ENCODE data around the gene ATAD3C.
"Not testable (repeated sequence)": the region's sequence is repeated elsewhere in the genome, so short reads cannot be mapped to it uniquely, and the experiment has no call there.

Gene ATAD3C, protein sequence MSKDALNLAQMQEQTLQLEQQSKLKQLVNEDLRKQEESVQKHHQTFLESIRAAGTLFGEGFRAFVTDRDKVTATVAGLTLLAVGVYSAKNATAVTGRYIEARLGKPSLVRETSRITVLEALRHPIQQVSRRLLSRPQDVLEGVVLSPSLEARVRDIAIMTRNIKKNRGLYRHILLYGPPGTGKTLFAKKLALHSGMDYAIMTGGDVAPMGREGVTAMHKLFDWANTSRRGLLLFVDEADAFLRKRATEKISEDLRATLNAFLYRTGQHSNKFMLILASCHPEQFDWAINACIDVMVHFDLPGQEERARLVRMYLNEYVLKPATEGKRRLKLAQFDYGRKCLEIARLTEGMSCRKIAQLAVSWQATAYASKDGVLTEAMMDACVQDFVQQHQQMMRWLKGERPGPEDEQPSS

DNA sequence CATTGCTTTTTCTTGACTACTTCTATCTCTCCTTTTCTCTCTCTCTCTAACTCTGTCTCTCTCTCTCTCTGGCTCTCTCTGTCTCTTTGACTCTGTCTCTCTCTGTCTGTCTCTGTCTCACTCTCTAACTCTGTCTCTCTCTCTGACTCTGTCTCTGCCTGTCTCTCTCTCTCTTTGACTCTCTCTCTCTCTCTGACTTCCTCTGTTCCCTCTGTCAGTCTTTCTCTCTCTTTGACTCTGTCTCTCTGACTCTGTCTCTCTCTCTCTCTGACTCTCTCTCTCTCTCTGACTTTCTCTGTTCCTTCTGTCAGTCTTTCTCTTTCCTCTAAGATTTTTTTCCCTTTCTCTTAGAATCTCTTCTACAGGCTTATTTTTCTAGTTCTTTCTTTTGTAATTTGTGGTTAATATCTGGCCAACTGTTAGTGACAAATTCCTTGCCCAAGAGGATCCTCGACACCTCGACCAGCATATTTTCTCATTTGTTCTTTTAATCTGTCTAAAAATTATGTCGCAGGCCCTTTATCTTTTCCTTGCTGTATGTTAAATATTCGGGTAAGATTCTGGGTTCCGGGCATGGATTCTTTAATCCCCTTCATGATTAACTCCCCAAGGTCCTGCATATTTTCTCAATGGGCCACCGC is at the start of gene ATAD3C:
TSS of gene ATAD3C (plus strand) at position 591 of the 641 bp plus-strand sequence. CDS start 995 bp downstream, outside the sequence.
- no peak for FAIRE-seq

DNA sequence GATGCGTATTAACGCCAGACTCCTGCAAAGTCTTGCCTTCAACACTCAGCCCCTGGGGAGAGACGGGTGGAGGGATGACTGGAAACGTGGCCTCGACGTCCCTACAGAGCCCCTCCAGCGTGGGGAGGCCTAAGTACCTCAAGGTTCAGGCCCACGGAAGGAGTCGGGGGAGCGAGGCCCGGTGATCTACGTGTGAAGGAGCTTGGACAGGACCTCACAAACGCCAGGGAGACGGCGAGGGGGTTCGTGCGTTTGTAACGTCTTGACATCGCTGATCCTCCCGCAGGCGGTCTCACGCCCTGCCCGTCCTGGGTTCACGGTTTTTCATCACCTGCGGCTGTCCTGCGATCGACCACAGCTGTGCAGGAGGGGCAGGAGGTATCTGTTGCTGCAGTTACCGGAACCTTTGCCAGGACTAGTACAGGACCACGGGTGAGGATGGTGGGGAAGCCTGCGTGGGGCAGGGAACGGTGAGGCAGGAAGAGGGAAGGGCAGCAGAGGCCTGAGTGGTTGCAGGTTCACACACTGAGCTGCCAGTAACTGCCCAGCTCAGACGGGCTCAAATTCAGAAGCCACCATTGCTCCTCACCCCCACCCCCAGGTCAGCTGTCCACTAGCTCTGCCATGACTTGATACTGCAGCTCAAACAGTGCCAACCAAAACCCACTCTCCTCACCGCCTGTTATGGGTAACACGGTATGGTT is 49.5 kb upstream of the ATAD3C start:
- no peak for FAIRE-seq

DNA sequence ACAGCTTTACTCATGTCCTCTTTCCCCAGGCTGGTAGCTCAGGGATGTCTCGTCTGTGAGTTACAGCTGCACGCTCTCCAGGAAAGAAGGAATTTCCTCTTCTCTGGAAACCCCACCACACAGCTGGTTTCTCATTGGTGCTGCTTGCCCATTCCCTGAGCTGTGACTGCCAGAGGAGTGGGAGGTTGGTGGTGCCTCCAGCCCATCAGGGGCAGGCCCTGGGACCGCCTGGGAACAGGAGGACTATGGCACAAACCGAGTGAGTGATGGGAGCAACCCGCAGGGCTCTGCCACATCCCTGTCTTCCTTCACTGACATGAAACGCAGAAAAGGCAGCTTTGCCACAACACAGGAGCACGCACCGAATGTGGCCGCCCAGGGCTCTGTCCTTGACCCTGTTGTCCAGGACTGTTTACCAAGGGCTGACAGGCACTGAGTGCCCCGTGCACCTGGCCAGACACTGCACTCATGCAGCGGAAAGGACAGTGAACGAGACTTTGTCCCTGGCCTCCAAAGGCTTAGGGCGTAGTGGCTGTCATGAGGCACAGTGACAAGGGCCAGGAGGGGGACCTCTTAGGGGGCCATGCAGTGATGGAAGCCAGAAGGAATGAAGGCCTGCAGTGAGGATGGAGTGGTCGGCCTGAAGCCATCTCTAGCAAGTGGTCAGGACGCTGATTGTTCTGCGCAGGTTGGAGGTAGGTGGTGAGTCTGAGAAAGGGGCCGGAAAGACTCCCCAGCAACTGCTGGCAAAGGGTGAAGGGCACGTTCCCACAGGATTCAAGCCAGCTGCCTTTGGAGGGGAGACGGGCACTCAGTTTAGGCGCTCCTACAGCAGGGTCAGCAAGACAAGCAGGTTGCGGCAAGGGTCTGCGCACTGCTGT is 48.7 kb upstream of the ATAD3C start:
- FAIRE-seq = no peak

DNA sequence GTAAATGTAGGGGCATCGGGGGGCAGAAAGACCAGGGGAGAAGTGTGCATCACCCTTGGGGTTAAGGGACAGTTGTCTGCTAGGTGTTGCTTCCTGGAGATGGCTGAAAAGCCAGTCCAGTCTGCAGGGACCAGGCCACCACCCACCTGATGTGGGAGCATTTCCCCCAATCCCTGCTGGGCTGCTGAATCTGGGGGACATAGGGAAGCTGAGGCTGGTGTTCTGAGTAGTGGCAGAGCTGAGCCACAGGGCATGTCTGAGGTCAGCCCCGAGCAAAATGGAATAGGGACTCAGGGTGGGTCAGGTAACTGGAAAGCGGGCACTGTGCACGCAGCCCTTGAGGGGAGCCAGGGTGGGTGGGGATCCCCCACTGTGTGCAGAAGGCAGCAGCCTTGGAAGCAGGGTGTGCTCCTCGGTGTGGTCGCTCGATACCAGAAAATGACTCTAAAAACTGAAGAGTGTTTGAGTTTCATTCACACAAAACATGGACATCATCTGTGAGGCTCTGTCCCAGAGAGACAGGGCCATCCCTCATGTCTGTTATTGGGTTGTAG is 48.0 kb upstream of the ATAD3C start:
- FAIRE-seq = no peak

DNA sequence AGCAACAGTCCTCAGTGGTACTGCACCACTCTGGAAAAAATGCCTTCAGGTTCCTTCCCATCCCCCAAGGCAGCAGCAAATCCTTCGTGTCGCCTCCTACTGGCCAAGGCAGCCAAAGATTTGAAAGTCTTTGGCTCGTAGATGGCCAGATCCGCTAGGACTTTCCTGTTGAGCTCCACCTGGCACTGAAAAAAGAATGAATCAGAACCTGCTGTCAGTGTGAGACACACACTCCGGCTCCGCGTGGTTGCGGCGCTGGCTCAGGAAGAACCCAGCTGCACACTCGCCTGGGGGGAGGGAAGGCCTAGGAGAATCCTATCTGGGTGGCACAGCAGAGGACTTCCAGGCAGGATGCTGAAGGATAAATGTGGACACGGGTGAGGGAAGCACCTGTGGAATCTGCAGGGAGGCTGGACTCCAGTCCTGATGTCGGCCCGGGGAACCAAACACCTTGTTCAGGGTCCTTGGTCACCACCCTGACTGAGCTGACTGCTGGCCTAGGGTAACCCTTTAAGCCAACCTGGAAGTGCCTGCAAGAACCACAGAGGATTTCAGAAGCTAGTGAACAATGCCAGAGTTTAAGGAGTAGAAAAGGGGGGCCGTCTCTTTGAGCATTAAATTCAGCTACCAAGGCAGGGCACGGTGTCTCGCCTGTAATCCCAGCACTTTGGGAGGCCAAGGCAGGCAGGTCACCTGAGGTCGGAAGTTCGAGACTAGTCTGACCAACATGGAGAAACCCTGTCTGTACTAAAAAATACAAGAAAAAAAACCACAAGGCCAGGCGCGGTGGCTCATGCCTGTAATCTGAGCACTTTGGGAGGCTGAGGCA is 47.2 kb upstream of the ATAD3C start:
- no peak for FAIRE-seq

DNA sequence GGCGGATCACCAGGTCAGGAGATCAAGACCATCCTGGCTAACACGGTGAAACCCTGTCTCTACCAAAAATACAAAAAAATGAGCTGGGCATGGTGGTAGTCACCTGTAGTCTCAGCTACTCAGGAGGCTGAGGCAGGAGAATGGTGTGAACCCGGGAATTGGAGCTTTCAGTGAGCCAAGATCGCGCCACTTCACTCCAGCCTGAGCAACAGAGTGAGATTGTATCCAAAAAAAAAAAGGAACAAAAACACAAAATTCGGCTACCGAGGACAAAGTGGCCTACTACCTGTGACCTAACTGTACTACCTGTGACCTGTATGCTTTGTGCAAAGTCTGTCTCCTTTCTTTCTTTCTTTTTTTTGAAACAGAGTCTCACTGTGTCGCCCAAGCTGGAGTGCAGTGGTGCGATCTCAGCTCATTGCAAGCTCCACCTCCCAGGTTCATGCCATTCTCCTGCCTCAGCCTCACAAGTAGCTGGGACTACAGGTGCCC is 46.5 kb upstream of the ATAD3C start:
- not testable (repeated sequence) for FAIRE-seq

DNA sequence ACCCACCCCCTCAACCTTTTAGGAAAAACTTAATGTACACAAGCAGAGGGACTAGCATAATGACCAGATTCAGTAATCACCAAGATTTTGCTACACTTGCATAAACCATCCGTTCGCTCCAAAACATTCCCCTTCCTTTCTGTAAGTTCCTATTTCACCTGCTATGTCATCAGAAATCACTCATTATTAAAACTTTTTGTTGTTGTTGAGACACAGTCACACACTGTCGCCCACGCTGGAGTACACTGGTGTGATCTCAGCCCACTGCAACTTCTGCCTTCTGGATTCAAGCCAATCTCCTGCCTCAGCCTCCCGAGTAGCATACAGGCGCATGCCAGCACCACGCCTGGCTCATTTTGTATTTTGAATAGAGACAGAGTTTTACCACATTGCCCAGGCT is 45.8 kb upstream of the ATAD3C start:
- FAIRE-seq = no peak

DNA sequence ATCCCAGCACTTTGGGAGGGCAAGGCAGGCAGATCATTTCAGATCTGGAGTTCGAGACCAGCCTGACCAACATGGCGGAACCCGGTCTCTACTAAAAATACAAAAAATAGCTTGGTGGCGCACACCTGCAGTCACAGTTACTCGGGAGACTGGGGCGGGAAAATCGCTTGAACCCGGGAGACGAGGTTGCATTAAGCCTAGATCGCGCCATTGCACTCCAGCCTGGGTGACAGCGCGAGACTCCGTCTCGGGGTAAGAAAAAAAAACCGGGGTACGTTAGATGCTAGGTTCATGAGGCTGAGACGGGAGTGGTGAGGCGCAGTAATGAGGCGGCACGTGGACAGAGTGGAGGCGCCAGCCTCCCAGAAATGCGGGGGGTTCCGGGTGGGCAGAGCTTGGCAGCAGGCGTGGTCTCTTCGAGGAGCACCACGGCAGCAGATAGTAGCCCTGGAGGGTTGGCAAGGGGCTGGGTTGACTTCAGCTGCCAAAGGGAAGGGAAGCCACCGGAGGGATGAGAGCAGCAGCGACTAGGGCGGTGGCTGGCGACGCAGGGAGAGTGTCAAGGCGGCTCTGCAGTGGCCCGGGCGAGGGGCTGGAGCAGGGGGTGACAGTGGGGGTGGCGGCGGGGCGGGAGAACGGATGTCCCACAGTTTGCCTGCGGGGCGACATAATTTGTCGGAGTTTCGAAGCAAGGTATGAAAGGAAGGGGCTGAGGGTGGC is 43.2 kb upstream of the ATAD3C start:
- FAIRE-seq = no peak

DNA sequence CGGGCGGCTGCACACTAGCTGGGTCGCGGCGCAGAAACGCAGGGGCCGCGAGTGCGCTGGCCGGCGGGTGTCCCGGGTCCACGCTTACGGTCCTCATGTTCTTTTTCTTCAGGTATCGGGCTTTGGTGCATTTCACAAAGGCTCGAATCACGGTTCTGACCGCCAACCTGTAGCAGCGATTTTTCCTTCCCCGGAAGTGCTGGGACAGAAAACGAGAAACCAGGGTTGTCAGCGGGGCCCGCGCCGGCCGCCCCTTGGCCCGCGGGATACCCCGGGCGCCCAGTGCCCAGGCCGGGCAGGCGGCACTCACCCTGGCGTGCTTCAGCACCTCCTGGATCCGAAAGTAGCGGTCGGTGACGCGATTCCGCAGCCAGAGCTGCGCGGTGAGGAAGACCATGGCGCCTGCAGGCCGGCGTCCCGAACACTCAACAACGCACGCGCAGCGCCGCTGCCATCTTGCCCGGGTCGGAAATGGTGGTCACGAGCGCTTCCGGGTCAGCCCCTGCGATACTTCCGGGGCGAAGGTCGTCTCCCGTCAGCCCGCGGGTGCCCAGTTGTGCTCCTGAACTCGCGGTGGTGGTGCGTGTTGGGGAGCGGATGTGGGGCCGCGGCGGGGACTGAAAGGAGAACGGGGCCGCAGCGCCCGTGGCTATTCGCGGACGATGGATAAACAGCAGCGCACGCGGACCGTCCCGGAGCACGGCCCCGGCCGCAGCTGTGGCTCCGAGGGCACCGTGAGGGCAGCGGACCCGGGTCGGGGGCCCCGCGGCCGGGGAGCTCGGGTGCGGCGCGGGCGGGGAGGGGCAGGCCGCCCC is 42.5 kb upstream of the ATAD3C start, which contains the start of gene MRPL20:
TSS of gene MRPL20 (minus strand) at position 473 of the 815 bp plus-strand sequence. CDS start at position 397, 76 bp downstream.
- no peak for FAIRE-seq

DNA sequence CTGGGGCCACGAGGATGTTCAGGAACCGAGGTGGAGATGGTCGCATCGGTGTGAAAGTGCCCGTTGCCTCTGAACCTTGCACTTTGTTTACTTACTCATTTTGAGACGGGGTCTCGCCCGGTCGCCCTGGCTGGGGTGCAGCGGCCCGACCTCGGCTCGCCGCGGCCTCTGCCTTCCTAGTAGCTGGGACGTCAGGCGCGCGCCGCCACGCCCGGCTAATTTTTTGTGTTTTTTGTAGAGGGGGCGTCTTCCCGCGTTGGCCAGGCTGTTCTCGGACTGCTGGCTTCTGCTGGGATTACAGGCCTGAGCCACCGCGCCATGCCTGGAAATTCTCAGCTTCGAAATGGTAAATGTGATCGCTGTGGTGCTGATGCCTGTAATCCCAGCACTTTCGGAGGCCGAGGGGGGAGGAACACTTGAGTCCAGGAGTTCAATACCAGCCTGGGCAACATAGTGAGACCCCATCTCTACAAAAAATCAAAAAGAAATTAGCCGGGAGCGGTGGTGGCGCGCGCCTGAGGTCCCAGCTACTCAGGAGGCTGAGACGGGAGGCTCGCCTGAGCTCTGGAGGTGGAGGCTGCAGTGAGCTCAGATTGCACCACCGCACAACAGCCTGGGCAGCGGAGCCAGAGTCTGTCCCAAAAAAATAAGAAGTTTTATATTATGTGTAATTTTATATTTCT is 41.7 kb upstream of the ATAD3C start:
- FAIRE-seq = no peak

DNA sequence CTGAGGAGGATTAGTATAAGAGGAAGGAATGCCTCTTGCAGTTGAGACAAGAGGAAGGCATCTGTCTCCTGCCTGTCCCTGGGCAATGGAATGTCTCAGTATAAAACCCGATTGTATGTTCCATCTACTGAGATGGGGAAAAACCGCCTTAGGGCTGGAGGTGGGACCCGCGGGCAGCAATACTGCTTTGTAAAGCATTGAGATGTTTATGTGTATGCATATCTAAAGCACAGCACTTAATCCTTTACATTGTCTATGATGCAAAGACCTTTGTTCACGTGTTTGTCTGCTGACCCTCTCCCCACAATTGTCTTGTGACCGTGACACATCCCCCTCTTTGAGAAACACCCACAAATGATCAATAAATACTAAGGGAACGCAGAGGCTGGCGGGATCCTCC is 39.3 kb upstream of the ATAD3C start:
- FAIRE-seq = not testable (repeated sequence)

DNA sequence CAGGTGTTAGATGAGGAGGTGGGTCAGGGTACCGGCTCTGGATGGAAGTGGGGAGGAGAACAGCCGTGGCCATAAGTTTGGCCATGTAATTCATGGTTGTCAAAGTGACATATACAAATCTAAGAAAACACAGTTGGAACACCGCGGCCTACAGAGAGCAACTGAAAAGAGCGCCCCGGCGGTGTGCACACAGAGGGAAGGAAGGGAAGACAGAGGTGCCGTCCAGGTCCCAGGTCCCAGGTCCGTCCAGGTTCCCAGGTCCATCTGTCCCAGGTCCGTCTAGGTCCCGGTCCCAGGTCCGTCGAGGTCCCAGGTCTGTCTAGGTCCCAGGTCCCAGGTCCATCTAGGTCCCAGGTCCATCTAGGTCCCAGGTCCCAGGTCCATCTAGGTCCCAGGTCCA is 37.9 kb upstream of the ATAD3C start:
- no peak for FAIRE-seq

DNA sequence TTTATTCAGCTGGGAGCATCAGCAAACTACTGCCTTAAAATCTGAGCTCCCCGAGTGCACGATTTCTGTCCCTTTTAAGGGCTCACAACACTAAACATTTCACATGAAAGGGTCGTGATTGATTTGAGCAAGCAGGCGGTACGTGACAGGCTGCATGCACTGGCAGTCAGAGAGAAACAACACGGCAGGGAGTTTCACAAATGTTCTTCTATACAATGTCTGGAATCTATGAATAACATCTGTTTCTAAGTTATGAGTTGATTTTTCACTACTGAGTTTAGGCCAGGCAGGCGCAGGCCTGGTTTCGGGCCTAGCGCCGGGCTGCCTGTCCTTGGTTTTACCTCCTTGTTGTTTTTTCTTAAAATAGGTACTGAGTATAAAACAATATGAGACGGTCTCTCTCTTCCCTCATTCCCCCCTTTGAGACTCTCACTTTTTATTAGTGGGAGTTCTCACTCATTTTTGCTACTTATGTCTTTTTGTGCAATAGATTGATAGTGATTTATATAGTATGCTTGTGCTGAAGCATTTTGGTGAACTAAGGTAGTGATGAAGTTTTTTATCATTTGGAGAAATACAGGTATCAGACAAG is 37.1 kb upstream of the ATAD3C start:
- not testable (repeated sequence) for FAIRE-seq

DNA sequence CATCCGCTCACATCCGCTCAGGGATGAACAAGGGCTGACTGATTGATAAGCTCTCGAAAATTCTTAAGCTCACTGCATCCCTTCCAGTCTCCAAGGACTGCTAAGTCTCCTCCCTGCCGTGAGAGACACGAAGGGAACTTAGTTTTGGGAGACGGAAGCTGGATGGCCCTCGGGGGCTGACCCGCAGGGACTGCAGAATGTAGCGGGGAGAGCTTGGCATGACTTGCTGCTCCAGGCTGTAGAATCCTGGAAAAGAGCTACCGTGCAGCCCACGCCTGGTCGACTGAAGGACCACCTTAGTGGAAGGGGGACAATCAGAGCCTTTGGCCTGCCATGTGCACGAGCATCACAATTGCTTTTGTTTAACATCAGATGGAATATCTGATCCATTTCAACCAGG is 33.7 kb upstream of the ATAD3C start:
- no peak for FAIRE-seq

DNA sequence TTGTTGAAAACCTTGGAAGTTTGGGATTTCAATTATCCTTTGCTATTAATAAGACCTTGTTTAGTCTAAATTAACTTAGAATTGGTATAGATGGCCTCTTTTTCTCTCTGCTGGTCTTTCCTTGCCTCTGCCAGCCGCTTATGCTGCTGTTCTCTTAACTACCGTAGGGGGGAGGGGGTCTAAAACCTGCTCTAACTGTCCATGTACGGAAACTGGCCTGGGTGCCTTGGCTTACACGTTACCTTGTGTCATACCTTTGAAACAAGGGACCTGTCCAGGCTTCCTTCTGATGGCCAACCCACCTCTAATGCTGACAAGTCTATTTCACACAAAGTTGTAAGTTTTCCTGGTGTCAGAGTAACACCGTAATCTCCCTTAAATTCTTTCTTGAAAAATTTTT is 32.1 kb upstream of the ATAD3C start:
- FAIRE-seq = not testable (repeated sequence)

DNA sequence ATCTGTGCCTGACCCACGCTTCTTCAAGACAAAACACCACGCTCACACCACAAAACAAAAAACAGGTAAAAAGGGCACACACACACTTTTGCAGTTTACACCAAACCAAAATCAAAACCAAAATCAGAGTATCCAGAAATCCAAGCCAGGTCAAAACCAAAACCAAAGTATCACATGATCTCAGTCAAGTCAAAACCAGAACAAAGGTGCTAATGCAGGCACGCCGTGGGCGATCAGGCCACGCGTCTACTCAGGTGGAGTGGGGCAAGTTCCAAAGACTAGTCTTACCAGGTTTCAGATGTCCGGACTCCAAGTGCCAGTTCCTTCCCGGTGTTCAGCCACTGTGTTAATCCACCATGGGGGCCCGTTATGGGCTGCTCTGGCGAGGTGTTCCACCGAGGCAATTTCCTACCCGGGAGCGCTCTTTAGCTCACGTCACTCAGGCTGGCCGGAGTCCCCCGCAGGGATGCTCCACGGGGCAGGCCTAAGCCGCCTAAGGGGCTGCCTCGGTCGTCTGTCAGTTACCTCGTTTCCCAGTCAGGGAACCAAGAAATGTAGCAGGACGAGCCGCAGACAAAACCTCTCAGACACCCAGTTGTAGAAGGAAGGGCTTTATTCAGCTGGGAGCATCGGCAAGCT is 31.5 kb upstream of the ATAD3C start:
- not testable (repeated sequence) for FAIRE-seq

DNA sequence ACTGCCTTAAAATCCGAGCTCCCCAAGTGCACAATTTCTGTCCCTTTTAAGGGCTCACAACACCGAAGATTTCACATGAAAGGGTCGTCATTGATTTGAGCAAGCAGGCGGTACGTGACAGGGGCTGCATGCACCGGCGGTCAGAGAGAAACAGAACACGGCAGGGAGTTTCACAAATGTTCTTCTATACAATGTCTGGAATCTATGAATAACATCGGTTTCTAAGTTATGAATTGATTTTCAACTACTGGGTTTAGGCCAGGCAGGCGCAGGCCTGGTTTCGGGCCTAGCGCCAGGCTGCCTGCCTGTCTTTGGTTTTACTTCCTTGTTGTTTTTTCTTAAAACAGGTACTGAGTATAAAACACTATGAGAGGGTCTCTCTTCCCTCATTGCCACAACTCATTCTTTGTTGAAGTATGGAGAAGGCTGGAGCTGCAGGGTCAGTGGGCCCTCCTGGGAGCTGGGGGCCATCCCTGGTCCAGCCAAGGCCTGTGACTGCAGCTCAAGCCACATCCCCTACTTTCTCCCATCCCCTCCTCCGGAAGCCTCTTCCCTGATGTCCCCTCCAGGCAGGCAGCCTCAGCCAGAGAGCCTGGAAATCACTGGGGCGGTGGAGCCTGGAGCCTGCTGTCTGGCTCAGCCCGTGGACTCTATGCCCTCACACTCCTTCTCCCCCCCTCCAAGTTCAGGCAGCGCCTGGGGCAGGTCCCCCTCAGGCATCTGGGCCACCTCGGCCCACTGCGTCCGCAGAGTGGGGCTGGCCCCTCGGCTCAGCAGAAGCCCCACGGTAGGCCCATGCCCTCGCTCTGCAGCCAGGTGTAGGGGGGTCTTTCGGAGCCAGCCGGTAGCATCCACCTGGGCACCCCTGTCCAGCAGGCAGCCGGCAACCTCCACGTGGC is 30.8 kb upstream of the ATAD3C start:
- FAIRE-seq = no peak

Data from A204.1 (cell line).